AG08396 (cell line): ENCODE results near the gene NAV3.

Experiments
- DNase-seq: peaks from one replicate; pipeline ENCODE4 v3.0.0; 2012; ENCODE audit warnings: low spot score, mixed read lengths

Gene NAV3

GRCh38 chr12:77830583-77831351, at the start of gene NAV3:
Gene NAV3 (plus strand): TSS chr12:77830894. CDS start chr12:77831462, 568 bp downstream.
- DNase-seq: no peak

GRCh38 chr12:77782034-77782433, 48.7 kb upstream of the NAV3 start:
- no peak for DNase-seq

- DNase-seq: no peak
These were observed 47.9 kb upstream of the NAV3 start for GRCh38 chr12:77782766-77783165.

- no peak for DNase-seq
These were observed 45.5 kb upstream of the NAV3 start for GRCh38 chr12:77785211-77785610.

DNA sequence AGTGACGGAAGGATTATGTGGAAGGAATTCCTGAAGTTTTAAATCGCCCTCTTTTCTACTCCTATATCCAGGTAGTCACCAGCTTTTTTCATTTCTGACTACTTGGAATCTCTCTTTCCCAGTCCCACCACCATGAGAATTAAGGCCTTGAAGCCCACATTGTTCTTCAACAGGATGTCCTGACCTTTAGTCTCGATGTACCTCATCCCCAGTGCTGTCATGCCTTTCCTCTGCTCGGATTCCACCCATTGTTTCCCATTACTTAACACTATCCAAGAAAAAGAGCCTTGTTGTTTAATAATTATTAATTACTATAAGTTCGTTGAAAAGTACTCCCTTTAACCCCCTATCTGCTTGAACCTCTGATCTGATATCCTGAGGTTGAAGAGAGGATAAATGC, 44.0 kb upstream of the NAV3 start:
- DNase-seq: no peak

- no peak for DNase-seq
These were observed 42.2 kb upstream of the NAV3 start for GRCh38 chr12:77788231-77789168.

DNA sequence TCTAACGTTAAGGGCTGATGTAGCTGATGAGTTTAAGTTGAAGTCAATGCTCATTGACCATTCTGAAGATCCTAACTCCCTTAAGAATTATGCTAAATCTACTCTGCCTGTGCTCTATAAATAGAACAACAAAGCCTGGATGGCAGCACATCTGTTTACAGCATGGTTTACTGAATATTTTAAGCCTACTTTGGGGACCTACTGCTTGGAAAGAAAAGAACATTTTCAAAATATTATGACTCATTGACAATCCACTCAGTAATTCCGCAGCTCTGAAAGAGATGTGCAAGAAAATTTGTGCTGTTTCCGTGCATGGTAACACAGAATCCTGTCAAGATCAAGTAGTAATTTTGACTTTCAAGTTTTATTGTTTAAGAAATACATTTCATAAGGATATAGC, 35.0 kb upstream of the NAV3 start:
- no peak for DNase-seq

GRCh38 chr12:77796775-77797174, 33.9 kb upstream of the NAV3 start:
- DNase-seq: peak; percentile 4

GRCh38 chr12:77800501-77800900, 30.2 kb upstream of the NAV3 start:
- DNase-seq: no peak

- DNase-seq: no peak
These were observed 22.2 kb upstream of the NAV3 start for GRCh38 chr12:77808534-77808933.

DNA sequence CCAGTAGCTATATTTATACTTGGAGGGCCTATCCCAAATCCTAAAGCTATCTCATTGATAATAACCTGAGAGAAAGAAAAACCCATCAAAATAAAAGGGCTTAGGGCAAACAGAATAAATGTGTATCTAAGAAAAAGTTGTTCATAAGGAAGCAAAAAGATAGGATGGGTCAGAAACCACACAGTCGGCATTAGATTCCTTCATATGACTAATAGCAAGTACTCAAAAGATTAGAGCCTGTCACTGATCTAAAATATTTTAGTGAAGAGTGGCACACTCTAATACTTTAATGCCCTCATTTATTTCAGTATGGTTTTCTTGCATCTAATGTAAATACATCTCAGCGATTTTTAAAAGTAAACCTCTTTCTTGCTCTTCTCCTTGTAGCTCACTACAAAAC, 17.1 kb upstream of the NAV3 start:
- no peak for DNase-seq

- no peak for DNase-seq
These were observed 16.3 kb upstream of the NAV3 start for GRCh38 chr12:77814386-77814785.

DNA sequence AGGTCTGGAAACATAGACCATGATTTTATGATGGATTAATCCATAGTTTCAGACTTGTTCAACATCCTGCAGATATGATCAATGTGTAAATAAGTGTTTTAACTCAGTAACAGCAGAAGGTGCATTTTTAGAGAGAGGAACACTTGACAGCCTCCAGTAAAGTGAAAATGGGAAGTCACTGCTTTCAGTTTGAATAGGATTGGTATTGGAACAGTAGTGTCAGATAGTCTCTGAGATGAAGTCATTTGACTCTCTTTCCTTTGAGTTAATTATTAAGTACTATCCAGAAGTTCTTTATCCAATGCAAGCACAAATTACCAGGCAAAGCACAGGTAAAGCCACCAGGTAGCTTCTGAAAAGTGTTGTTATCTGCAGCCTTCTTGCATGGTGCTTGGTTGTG, 14.5 kb upstream of the NAV3 start:
- no peak for DNase-seq

DNA sequence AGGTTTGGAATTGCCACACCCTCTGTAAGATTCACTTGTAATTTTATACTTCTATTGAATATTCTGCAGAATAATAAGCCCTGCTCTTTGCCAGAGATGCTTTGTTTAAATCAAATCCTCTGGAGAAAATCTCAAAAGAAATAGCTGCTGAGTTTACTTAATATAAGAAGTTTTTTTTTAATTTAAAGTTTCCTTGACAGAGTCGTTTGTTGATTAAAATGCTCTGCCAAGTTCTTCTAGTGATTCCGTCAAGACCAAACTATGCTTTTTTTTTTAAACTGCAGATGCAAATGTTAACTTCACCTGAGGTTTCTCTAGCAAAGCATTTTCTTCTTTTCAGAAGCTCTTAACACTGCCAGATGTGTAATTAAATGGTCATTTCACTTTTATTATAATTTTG, 13.4 kb upstream of the NAV3 start:
- DNase-seq: no peak

DNA sequence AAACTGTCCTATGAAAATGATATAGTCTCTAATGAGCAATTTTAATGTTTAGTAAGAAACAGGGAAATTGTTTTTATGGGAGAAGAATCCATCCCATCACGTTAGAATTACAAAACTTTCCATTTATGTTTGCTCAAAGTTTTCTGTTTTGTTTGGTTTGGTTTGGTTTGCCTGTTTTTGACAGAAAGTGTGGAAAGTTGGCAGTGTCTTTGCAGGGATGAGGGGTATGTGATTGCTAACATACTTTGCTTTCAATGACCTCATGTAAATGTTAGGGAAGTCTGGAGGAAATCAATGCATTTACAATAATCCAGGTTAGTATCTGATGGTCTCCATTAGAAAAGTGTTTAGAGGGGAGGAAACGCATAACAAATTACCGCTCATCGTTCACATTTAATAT, 12.3 kb upstream of the NAV3 start:
- no peak for DNase-seq

GRCh38 chr12:77821699-77822203, 8.9 kb upstream of the NAV3 start:
- no peak for DNase-seq

DNA sequence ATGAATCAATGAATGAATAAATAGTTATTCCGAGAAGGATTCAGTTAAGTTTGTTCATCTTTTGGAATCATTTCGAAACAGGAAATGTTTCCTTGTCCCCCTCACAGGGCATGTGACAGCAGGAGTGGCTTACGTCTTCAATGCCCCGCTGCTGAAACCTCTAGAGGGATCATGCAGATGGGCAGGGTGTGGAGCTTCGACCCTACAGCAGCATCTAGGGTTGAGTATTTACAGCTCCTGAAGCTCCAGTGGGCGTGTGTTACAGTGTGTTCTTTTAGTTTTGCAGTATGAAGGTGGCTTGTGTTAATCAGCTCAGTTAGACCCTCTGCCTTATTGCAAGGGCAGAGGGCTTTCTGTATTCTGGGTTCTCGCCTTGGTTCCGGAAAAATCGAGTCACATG, 2.6 kb downstream of the NAV3 start:
- DNase-seq: no peak

- no peak for DNase-seq
These were observed 3.9 kb downstream of the NAV3 start for GRCh38 chr12:77834618-77835017.

DNA sequence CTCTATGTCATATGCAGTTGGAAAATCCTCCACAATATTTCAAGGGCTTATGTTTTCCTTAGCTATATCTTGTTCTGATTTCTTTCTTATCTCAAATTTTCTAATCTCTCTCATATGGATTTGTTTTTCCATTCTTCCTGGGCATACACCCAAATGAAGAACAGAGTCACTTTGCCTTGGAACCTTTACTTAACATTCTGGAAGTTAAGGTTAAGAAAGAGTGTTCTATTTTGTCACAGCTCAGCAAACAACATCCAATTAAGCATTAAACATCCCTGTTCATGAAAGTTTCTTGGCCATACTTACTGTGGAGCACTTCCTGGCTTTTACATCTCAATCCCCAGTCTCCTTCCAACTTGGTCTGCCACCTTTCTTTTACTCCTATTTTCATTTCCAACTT, 5.3 kb downstream of the NAV3 start:
- no peak for DNase-seq

DNA sequence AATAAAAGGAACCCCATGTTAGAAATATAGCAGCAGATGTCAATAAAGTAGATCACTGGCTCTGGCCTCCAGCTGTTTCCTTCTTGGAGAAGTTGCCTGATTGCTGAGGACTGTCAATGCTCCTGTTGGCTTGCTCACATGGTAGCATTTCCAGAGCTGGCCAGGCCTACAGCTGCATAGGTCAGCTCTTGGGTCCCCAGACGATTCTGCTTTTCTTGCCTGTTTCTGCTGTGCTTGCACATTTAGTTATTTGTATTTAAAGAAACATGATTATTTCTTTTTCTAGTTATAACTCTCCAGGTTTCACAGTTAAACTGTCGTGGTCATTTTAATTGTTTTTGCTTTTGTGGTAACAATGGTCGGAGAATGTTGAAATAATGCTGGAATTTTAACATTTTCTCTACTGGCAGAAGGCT, 7.2 kb downstream of the NAV3 start:
- DNase-seq: no peak

DNA sequence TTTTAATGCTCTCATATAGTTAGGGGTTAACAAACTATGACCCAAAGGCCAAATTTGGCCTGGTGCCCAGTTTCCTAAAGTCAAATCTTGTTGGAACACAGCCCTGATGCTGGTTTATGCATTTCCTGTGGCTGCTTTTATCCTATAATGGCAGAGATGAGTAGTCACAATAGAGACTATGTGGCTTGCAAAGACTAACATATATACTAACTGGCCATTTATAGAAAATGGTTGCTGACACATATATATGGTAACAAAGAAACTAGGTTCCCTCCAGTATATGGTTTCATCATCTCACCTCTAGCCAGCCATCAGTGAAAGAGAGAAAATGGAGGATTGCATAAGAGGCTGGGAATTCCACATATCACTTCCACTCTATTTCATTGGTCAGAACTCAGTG, 10.8 kb downstream of the NAV3 start:
- no peak for DNase-seq

GRCh38 chr12:77842430-77842829, 11.7 kb downstream of the NAV3 start:
- no peak for DNase-seq

DNA sequence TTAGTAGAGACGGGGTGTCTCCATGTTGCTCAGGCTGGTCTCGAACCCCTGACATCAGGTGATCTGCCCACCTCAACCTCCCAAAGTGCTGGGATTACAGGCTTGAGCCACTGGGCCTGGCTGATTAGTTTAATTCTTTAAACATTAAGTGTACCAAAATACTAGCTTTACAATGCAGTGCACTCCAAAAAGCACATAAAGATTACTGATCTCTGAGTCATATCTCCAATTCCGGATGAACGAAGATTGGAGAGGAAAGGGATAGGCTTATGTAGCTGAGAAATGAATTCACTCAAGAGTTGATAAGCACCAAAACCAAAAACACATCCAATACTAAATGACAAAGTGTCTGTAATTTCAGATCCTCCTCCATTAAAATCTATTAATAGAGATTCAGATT, 15.1 kb downstream of the NAV3 start:
- peak; percentile 4 for DNase-seq
